Spleen (tissue), 11 donors: ENCODE results near the gene NRXN3. TPM values are rescaled to one million over a fixed set of nuclear protein-coding genes. Genes with fewer than 3 reads are reported as not detected.

ENCODE experiments used
- DNase-seq: peaks from one replicate; pipeline ENCODE4 v3.0.0-alpha.2; 2020
- H3K27ac ChIP-seq, 8 donors: fragments of 200-600 bp; sonication (generic) in 7 of 8; 1 replicate in 4 of 8; 2 replicates in 4 of 8; pipeline versions ENCODE4 v1.5.0 to v1.8.0; 2016 to 2021; ENCODE audit warnings: inconsistent platforms in 4 of 8, mild to moderate bottlenecking in 4 of 8, moderate library complexity in 1 of 8
- H3K27me3 ChIP-seq, 7 donors: fragments of 200-600 bp; sonication (generic) in 6 of 7; replicated peaks in 1 of 7; 1 replicate in 4 of 7; 2 replicates in 3 of 7; pipeline versions ENCODE4 v1.5.0 to v1.8.0; 2016 to 2021; ENCODE audit warnings: inconsistent platforms in 3 of 7, mild to moderate bottlenecking in 1 of 7
- H3K36me3 ChIP-seq, 6 donors: fragments of 200-600 bp; sonication (generic) in 5 of 6; 1 replicate in 4 of 6; 2 replicates in 2 of 6; pipeline versions ENCODE4 v1.5.0 to v1.8.0; 2016 to 2021; ENCODE audit warnings: inconsistent platforms in 2 of 6
- H3K4me1 ChIP-seq, 6 donors: fragments of 200-600 bp; sonication (generic) in 5 of 6; 1 replicate in 3 of 6; 2 replicates in 3 of 6; pipeline versions ENCODE4 v1.5.0 to v1.8.0; 2016 to 2021; ENCODE audit warnings: inconsistent platforms in 3 of 6
- H3K4me3 ChIP-seq, 8 donors: fragments of 200-600 bp; sonication (generic) in 7 of 8; 1 replicate in 4 of 8; 2 replicates in 4 of 8; pipeline versions ENCODE4 v1.5.0 to v1.8.0; 2016 to 2021; ENCODE audit warnings: inconsistent platforms in 4 of 8, mild to moderate bottlenecking in 4 of 8, moderate library complexity in 2 of 8
- H3K9me3 ChIP-seq, 8 donors: fragments of 200-600 bp; sonication (generic) in 7 of 8; 1 replicate in 4 of 8; 2 replicates in 4 of 8; pipeline versions ENCODE4 v1.5.0 to v1.8.0; 2016 to 2021; ENCODE audit warnings: inconsistent platforms in 4 of 8
- POLR2A ChIP-seq, 3 donors: fragments of 450-650 bp; IDR thresholded peaks; one replicate each; pipeline ENCODE4 v1.5.1; 2017; ENCODE audit warnings: antibody characterized with exemption in 3 of 3, mild to moderate bottlenecking in 1 of 3
- POLR2AphosphoS5 ChIP-seq, 3 donors: sonication (generic); formaldehyde crosslinking; IDR thresholded peaks; one replicate each; pipeline ENCODE4 v1.5.1; 2017; ENCODE audit warnings: antibody characterized with exemption in 3 of 3
- WGBS, 5 donors: extraction: QIAGEN DNeasy Blood & Tissue Kit in 3 of 5; methylation state at CpG; one replicate each; pipeline versions ENCODE4 v1.1.5 to v1.1.7; 2013 to 2018; 5-methylcytosine and 5-hydroxymethylcytosine counted together
- intact Hi-C: fragments of 100-400 bp; cut with DNase I; formaldehyde crosslinking; loops from one replicate; pipeline ENCODE4 v1.15.0; 2023; ENCODE audit warnings: low total_unique reads
- polyA plus RNA-seq, 3 donors: library from polyadenylated mRNA; stranded (reverse); fragments of 200-250 nt; gene quantifications; one replicate each; pipeline ENCODE4 v1.2.1, GENCODE V29; 2013
- total RNA-seq, 7 donors: library from RNA; depleted of rRNA in 3 of 7; stranded (reverse); fragments of >200 nt in 3 of 7; fragmentation: NEBNext Ultra II Directional in 4 of 7; extraction: Animal tissue kit (Norgen Biotek cat#: 25700) in 4 of 7; gene quantifications; one replicate each; pipeline versions ENCODE4 v1.1.0 to v1.2.1, GENCODE V29; 2016 to 2021
- TF ChIP-seq, protein P1 (sequence below), 11 experiments: fragments of 200-600 bp in 7 of 11; fragments of 450-650 bp in 4 of 11; sonication (generic) in 4 of 11; IDR thresholded peaks in 8 of 11; conservative IDR thresholded peaks in 3 of 11; 1 replicate in 7 of 11; 2 replicates in 4 of 11; pipeline versions ENCODE4 v1.4.0 to v1.8.0; 2016 to 2021; ENCODE audit warnings: antibody characterized with exemption in 11 of 11, inconsistent platforms in 4 of 11, mild to moderate bottlenecking in 1 of 11
- donor health status: healthy with polysubstance abuse.
- donor health status: DM: no; HTN: no; CAD: no; lungs with moderate emphysema.
- donor health status: DM: no; HTN: no; CAD: no.
- donor health status: Bipolar disorder and iron deficiency.
- donor health status: healthy.
- donor health status: DM: no; HTN: no; CAD: no.
- donor health status: DM: yes; HTN: yes; CAD: no.

Gene NRXN3
- total and polyA plus RNA-seq, 10 donors = 0.21 to 11.5 (median 1.6) TPM

DNA sequence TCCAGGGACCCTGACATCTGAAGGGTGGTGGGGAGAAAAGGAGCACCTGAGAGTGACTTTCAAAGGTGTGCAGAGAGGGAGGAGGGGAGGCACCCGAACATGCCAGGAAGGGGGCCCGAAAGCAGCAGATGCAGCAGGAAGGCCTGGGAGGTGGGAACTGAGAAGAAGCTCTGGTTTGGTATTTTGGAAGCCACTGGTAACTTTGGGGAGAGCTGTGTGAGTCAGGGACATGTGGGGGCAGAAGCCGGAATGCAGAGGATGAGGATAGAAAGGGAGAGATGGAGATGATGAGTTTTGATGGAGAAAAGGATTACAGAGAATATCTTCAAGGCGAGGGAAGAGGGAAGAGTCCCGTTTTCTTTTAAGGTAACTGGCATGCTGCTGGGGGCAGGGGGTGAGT, 50.1 kb downstream of the NRXN3 start:
- WGBS, 5 donors = 76 to 84% (median 82%) methylated on average over 5 of the region's 5 CpGs
- Histone ChIP-seq H3K4me3 (no peak overlapping the region), H3K27me3 (no peaks in the 10 kb centered on the region), H3K9me3 (no peaks in the 10 kb centered on the region), H3K36me3 (no peaks in the 10 kb centered on the region), H3K27ac (no peak overlapping the region), H3K4me1 (no peaks in the 10 kb centered on the region)
- TF ChIP-seq POLR2AphosphoS5 (IDR thresholded peaks at IDR 0.05) (no peak), POLR2A (IDR thresholded peaks at IDR 0.05) (no peak)
- TF ChIP-seq, protein P1, sequence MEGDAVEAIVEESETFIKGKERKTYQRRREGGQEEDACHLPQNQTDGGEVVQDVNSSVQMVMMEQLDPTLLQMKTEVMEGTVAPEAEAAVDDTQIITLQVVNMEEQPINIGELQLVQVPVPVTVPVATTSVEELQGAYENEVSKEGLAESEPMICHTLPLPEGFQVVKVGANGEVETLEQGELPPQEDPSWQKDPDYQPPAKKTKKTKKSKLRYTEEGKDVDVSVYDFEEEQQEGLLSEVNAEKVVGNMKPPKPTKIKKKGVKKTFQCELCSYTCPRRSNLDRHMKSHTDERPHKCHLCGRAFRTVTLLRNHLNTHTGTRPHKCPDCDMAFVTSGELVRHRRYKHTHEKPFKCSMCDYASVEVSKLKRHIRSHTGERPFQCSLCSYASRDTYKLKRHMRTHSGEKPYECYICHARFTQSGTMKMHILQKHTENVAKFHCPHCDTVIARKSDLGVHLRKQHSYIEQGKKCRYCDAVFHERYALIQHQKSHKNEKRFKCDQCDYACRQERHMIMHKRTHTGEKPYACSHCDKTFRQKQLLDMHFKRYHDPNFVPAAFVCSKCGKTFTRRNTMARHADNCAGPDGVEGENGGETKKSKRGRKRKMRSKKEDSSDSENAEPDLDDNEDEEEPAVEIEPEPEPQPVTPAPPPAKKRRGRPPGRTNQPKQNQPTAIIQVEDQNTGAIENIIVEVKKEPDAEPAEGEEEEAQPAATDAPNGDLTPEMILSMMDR (IDR thresholded peaks at IDR 0.05 in 8 of 11, conservative IDR thresholded peaks at IDR 0.05 in 3 of 11) = no peak
- intact Hi-C loops = no loop called here
- DNase-seq = no peak

GRCh38 chr14:78222746-78223145, 52.6 kb downstream of the NRXN3 start:
- Histone ChIP-seq H3K27me3 (peaks cover 0 to 3% (median 0%) of the 10 kb centered on the region in 7 donors), H3K36me3 (no peaks in the 10 kb centered on the region), H3K4me1 (no peaks in the 10 kb centered on the region), H3K9me3 (no peaks in the 10 kb centered on the region), H3K4me3 (no peak overlapping the region), H3K27ac (no peak overlapping the region)
- intact Hi-C loops = no loop called here
- DNase-seq = no peak
- TF ChIP-seq POLR2AphosphoS5 (IDR thresholded peaks at IDR 0.05) (no peak), POLR2A (IDR thresholded peaks at IDR 0.05) (no peak)
- TF ChIP-seq, protein P1 (IDR thresholded peaks at IDR 0.05 in 8 of 11, conservative IDR thresholded peaks at IDR 0.05 in 3 of 11) = no peak

GRCh38 chr14:78227248-78228077, 57.3 kb downstream of the NRXN3 start:
- intact Hi-C loops = no loop called here
- no peaks in the 10 kb centered on the region for H3K4me1 ChIP-seq
- no peaks in the 10 kb centered on the region for H3K9me3 ChIP-seq
- WGBS, 5 donors = 72 to 82% (median 79%) methylated on average over 14 of the region's 14 CpGs
- no peak for DNase-seq
- no peak overlapping the region for H3K4me3 ChIP-seq
- peaks cover 0 to 3% (median 0%) of the 10 kb centered on the region in 7 donors for H3K27me3 ChIP-seq
- H3K27ac ChIP-seq = no peak overlapping the region
- TF ChIP-seq, protein P1 (IDR thresholded peaks at IDR 0.05 in 8 of 11, conservative IDR thresholded peaks at IDR 0.05 in 3 of 11) = no peak
- no peak for TF ChIP-seq POLR2AphosphoS5 (IDR thresholded peaks at IDR 0.05)
- TF ChIP-seq POLR2A (IDR thresholded peaks at IDR 0.05) = no peak
- H3K36me3 ChIP-seq = no peaks in the 10 kb centered on the region

GRCh38 chr14:78228702-78229327, 58.6 kb downstream of the NRXN3 start:
- no peaks in the 10 kb centered on the region for H3K9me3 ChIP-seq
- no peak for DNase-seq
- intact Hi-C loops = no loop called here
- H3K4me1 ChIP-seq = no peaks in the 10 kb centered on the region
- H3K27me3 ChIP-seq = peaks cover 0 to 3% (median 0%) of the 10 kb centered on the region in 7 donors
- no peak for TF ChIP-seq POLR2A (IDR thresholded peaks at IDR 0.05)
- TF ChIP-seq, protein P1 (IDR thresholded peaks at IDR 0.05 in 8 of 11, conservative IDR thresholded peaks at IDR 0.05 in 3 of 11) = no peak
- TF ChIP-seq POLR2AphosphoS5 (IDR thresholded peaks at IDR 0.05) = no peak
- no peak overlapping the region for H3K27ac ChIP-seq
- 69 to 84% (median 77%) methylated on average over 3 of the region's 3 CpGs for WGBS, 5 donors
- H3K4me3 ChIP-seq = no peak overlapping the region
- no peaks in the 10 kb centered on the region for H3K36me3 ChIP-seq
